CD8-positive, alpha-beta memory T cell (primary cell): ENCODE measurements around the gene DOCK9. TPM values are rescaled to one million over a fixed set of nuclear protein-coding genes. Genes with fewer than 3 reads are reported as not detected.

Experiments used
- CTCF ChIA-PET: fragments of 350-600 bp; sonication (Branson Sonifier 250); formaldehyde crosslinking; loops from one replicate; lab custom pipeline; 2021; ENCODE audit warnings: antibody characterized with exemption; lab: Charles Lee
- POLR2A ChIA-PET: fragments of 350-600 bp; sonication (Branson Sonifier 250); formaldehyde crosslinking; loops from one replicate; lab custom pipeline; 2021; ENCODE audit warnings: antibody characterized with exemption; lab: Charles Lee
- DNase-seq, 5 donors: peaks; one replicate each; pipeline versions ENCODE4 v3.0.0 to v3.0.0-alpha.2; 2020 to 2022; ENCODE audit warnings: mixed read lengths in 1 of 5
- H3K27ac ChIP-seq: one replicate; pipeline ENCODE4 v1.7.0; 2013; ENCODE audit warnings: low read depth, mild to moderate bottlenecking, low read length, moderate library complexity
- H3K27me3 ChIP-seq: 2 replicates; pipeline ENCODE4 v1.7.0; 2013; ENCODE audit warnings: low read length, mild to moderate bottlenecking; ENCODE audit not compliant: insufficient read depth, poor library complexity, severe bottlenecking
- H3K36me3 ChIP-seq: 2 replicates; pipeline ENCODE4 v1.7.0; 2013; ENCODE audit warnings: mild to moderate bottlenecking, low read length, moderate library complexity; ENCODE audit not compliant: insufficient read depth
- H3K4me1 ChIP-seq: 2 replicates; pipeline ENCODE4 v1.7.0; 2013; ENCODE audit warnings: mild to moderate bottlenecking, low read length, moderate library complexity; ENCODE audit not compliant: insufficient read depth
- H3K4me3 ChIP-seq: 2 replicates; pipeline ENCODE4 v1.7.0; 2013; ENCODE audit warnings: mild to moderate bottlenecking, low read length
- H3K9me3 ChIP-seq: 2 replicates; pipeline ENCODE4 v1.7.0; 2013; ENCODE audit warnings: mild to moderate bottlenecking, low read length
- H3K27ac Mint-ChIP-seq, 8 donors: one replicate each; pipeline ENCODE4 v1.8.0; 2020 to 2021; ENCODE audit warnings: mixed read lengths in 8 of 8, mild to moderate bottlenecking in 6 of 8, inconsistent platforms in 3 of 8, moderate library complexity in 3 of 8
- H3K27me3 Mint-ChIP-seq, 2 donors: one replicate each; pipeline ENCODE4 v1.8.0; 2020 to 2021; ENCODE audit warnings: mixed read lengths in 2 of 2, mild to moderate bottlenecking in 1 of 2, moderate library complexity in 1 of 2
- H3K36me3 Mint-ChIP-seq, 3 donors: one replicate each; pipeline ENCODE4 v1.8.0; 2020 to 2021; ENCODE audit warnings: mixed read lengths in 3 of 3, inconsistent platforms in 1 of 3, mild to moderate bottlenecking in 1 of 3
- H3K4me1 Mint-ChIP-seq, 3 donors: one replicate each; pipeline ENCODE4 v1.8.0; 2020 to 2021; ENCODE audit warnings: mixed read lengths in 3 of 3, inconsistent platforms in 1 of 3, mild to moderate bottlenecking in 1 of 3
- H3K4me3 Mint-ChIP-seq, 7 donors: one replicate each; pipeline ENCODE4 v1.8.0; 2020 to 2021; ENCODE audit warnings: mixed read lengths in 7 of 7, mild to moderate bottlenecking in 6 of 7, moderate library complexity in 4 of 7, inconsistent platforms in 2 of 7
- H3K9me3 Mint-ChIP-seq, 5 donors: one replicate each; pipeline ENCODE4 v1.8.0; 2020 to 2022; ENCODE audit warnings: mixed read lengths in 5 of 5, mild to moderate bottlenecking in 3 of 5, moderate library complexity in 2 of 5, inconsistent platforms in 1 of 5
- polyA plus RNA-seq: library from polyadenylated mRNA; unstranded; fragments of 300-500 nt; fragmentation: Illumina TruSeq; gene quantifications from one replicate; pipeline ENCODE4 v1.2.3, GENCODE V29; 2021
- total RNA-seq, 2 experiments: library from RNA; stranded (reverse); gene quantifications; one replicate each; pipeline ENCODE4 v1.2.3, GENCODE V29; 2021

Gene DOCK9
- total and polyA plus RNA-seq, 3 experiments from 2014 or later = 23.9 to 38.9 (median 35.4) TPM

GRCh38 chr13:98878486-98879126 is 99.3 kb downstream of the DOCK9 start:
- Histone ChIP-seq H3K27me3 (no peaks in the 10 kb centered on the region), H3K4me1 (no peaks in the 10 kb centered on the region), H3K9me3 (no peaks in the 10 kb centered on the region), H3K36me3 (peaks cover 48% of the 10 kb centered on the region), H3K4me3 (no peak overlapping the region), H3K27ac (no peak overlapping the region)
- DNase-seq = no peak
- ChIA-PET CTCF (interaction anchor here (1.5 kb wide), 1 partner anchor 9 kb away, joined by 4 read pairs; no protein-coding TSS in a partner anchor), POLR2A (no interaction called here)
- H3K9me3 Mint-ChIP-seq = peaks cover 0 to 4% (median 2%) of the 10 kb centered on the region in 5 donors
- peaks cover 0 to 2% of the 10 kb centered on the region in 2 donors for H3K27me3 Mint-ChIP-seq
- peaks cover 54 to 96% (median 68%) of the 10 kb centered on the region in 3 donors for H3K36me3 Mint-ChIP-seq
- H3K4me1 Mint-ChIP-seq = peaks cover 0 to 12% (median 11%) of the 10 kb centered on the region in 3 donors
- peak overlapping the region in 4 of 8 donors; percentile 48 to 70 (median 61) for H3K27ac Mint-ChIP-seq
- no peak overlapping the region for H3K4me3 Mint-ChIP-seq

GRCh38 chr13:98877936-98878335 is 99.9 kb downstream of the DOCK9 start:
- Histone ChIP-seq H3K4me1 (no peaks in the 10 kb centered on the region), H3K36me3 (peaks cover 44% of the 10 kb centered on the region), H3K4me3 (no peak overlapping the region), H3K27ac (no peak overlapping the region), H3K27me3 (no peaks in the 10 kb centered on the region), H3K9me3 (no peaks in the 10 kb centered on the region)
- Mint-ChIP-seq H3K36me3 (peaks cover 60 to 96% (median 72%) of the 10 kb centered on the region in 3 donors), H3K4me1 (peaks cover 0 to 12% (median 11%) of the 10 kb centered on the region in 3 donors), H3K9me3 (peaks cover 0 to 4% (median 2%) of the 10 kb centered on the region in 5 donors), H3K27ac (peak overlapping the region in 1 of 8 donors; percentile 39), H3K27me3 (peaks cover 0 to 2% of the 10 kb centered on the region in 2 donors), H3K4me3 (no peak overlapping the region)
- ChIA-PET CTCF (interaction anchor here (1.5 kb wide), 1 partner anchor 8 kb away, joined by 4 read pairs; no protein-coding TSS in a partner anchor), POLR2A (no interaction called here)
- no peak for DNase-seq

GRCh38 chr13:98877466-98877865 is 100.4 kb downstream of the DOCK9 start:
- no peak for DNase-seq
- Mint-ChIP-seq H3K36me3 (peaks cover 60 to 96% (median 70%) of the 10 kb centered on the region in 3 donors), H3K9me3 (peaks cover 0 to 4% (median 2%) of the 10 kb centered on the region in 5 donors), H3K27me3 (peaks cover 0 to 2% of the 10 kb centered on the region in 2 donors), H3K4me3 (no peak overlapping the region), H3K27ac (peak overlapping the region in 3 of 8 donors; percentile 10 to 39 (median 15)), H3K4me1 (peaks cover 0 to 12% (median 11%) of the 10 kb centered on the region in 3 donors)
- H3K9me3 ChIP-seq = no peaks in the 10 kb centered on the region
- no peaks in the 10 kb centered on the region for H3K4me1 ChIP-seq
- ChIA-PET CTCF (no interaction called here), POLR2A (no interaction called here)
- peaks cover 39% of the 10 kb centered on the region for H3K36me3 ChIP-seq
- H3K4me3 ChIP-seq = no peak overlapping the region
- no peaks in the 10 kb centered on the region for H3K27me3 ChIP-seq
- H3K27ac ChIP-seq = no peak overlapping the region

- Mint-ChIP-seq H3K27me3 (no peaks in the 10 kb centered on the region), H3K4me1 (peaks cover 5 to 26% (median 20%) of the 10 kb centered on the region in 3 donors), H3K27ac (peak overlapping the region in 3 of 8 donors; percentile 17 to 61 (median 38)), H3K9me3 (peaks cover 0 to 4% (median 2%) of the 10 kb centered on the region in 5 donors), H3K36me3 (peaks cover 56 to 95% (median 63%) of the 10 kb centered on the region in 3 donors), H3K4me3 (no peak overlapping the region)
- DNase-seq = no peak
- H3K27me3 ChIP-seq = no peaks in the 10 kb centered on the region
- no peaks in the 10 kb centered on the region for H3K4me1 ChIP-seq
- no peak overlapping the region for H3K4me3 ChIP-seq
- H3K9me3 ChIP-seq = no peaks in the 10 kb centered on the region
- CTCF ChIA-PET = no interaction called here
- POLR2A ChIA-PET = no interaction called here
- peaks cover 19% of the 10 kb centered on the region for H3K36me3 ChIP-seq
- H3K27ac ChIP-seq = no peak overlapping the region
These were observed 102.6 kb downstream of the DOCK9 start for GRCh38 chr13:98875146-98875729.

GRCh38 chr13:98874029-98874397 is 103.9 kb downstream of the DOCK9 start:
- CTCF ChIA-PET = no interaction called here
- DNase-seq = no peak

GRCh38 chr13:98873377-98874028 is 104.4 kb downstream of the DOCK9 start:
- POLR2A ChIA-PET = no interaction called here
- H3K4me1 Mint-ChIP-seq = peaks cover 5 to 27% (median 20%) of the 10 kb centered on the region in 3 donors

More at GRCh38 chr13:98874029-98874397, 103.9 kb downstream of the DOCK9 start:
- POLR2A ChIA-PET = no interaction called here
- H3K27me3 Mint-ChIP-seq = no peaks in the 10 kb centered on the region
- Histone ChIP-seq H3K36me3 (peaks cover 8% of the 10 kb centered on the region), H3K27me3 (no peaks in the 10 kb centered on the region), H3K27ac (no peak overlapping the region), H3K4me3 (no peak overlapping the region), H3K9me3 (no peaks in the 10 kb centered on the region), H3K4me1 (no peaks in the 10 kb centered on the region)
- H3K27ac Mint-ChIP-seq = peak overlapping the region in 2 of 8 donors; percentile 17 to 59
- no peak overlapping the region for H3K4me3 Mint-ChIP-seq
- H3K36me3 Mint-ChIP-seq = peaks cover 47 to 95% (median 62%) of the 10 kb centered on the region in 3 donors
- H3K4me1 Mint-ChIP-seq = peaks cover 5 to 27% (median 20%) of the 10 kb centered on the region in 3 donors
- peaks cover 0 to 4% (median 2%) of the 10 kb centered on the region in 5 donors for H3K9me3 Mint-ChIP-seq

GRCh38 chr13:98871727-98872126 is 106.1 kb downstream of the DOCK9 start:
- Mint-ChIP-seq H3K4me3 (no peak overlapping the region), H3K4me1 (peaks cover 5 to 27% (median 20%) of the 10 kb centered on the region in 3 donors), H3K27ac (peak overlapping the region in 4 of 8 donors; percentile 14 to 77 (median 58)), H3K9me3 (peaks cover 0 to 4% (median 2%) of the 10 kb centered on the region in 5 donors), H3K27me3 (no peaks in the 10 kb centered on the region), H3K36me3 (peaks cover 39 to 95% (median 58%) of the 10 kb centered on the region in 3 donors)
- H3K27me3 ChIP-seq = no peaks in the 10 kb centered on the region
- POLR2A ChIA-PET = no interaction called here
- H3K27ac ChIP-seq = no peak overlapping the region
- H3K36me3 ChIP-seq = peaks cover 22% of the 10 kb centered on the region
- no peaks in the 10 kb centered on the region for H3K4me1 ChIP-seq
- DNase-seq = no peak
- CTCF ChIA-PET = no interaction called here
- H3K9me3 ChIP-seq = no peaks in the 10 kb centered on the region
- no peak overlapping the region for H3K4me3 ChIP-seq

More at GRCh38 chr13:98873377-98874028, 104.4 kb downstream of the DOCK9 start:
- Histone ChIP-seq H3K36me3 (peaks cover 8% of the 10 kb centered on the region), H3K27me3 (no peaks in the 10 kb centered on the region), H3K4me1 (no peaks in the 10 kb centered on the region), H3K9me3 (no peaks in the 10 kb centered on the region), H3K27ac (no peak overlapping the region), H3K4me3 (no peak overlapping the region)
- H3K4me3 Mint-ChIP-seq = no peak overlapping the region
- peak overlapping the region in 2 of 8 donors; percentile 59 to 78 for H3K27ac Mint-ChIP-seq
- CTCF ChIA-PET = no interaction called here
- peaks cover 0 to 4% (median 2%) of the 10 kb centered on the region in 5 donors for H3K9me3 Mint-ChIP-seq
- DNase-seq = no peak
- peaks cover 43 to 95% (median 58%) of the 10 kb centered on the region in 3 donors for H3K36me3 Mint-ChIP-seq
- H3K27me3 Mint-ChIP-seq = no peaks in the 10 kb centered on the region
